Chondrocyte (in vitro differentiated cells): ENCODE data around the gene SPATS2. TPM values are rescaled to one million over a fixed set of nuclear protein-coding genes. Genes with fewer than 3 reads are reported as not detected.
A peak's percentile ranks its signal among the peaks of the same experiment; 100 is the strongest.

Experiments used
- DNase-seq: peaks from one replicate; pipeline ENCODE4 v3.0.0; 2021; ENCODE audit warnings: mixed read lengths, low spot score
- H3K27ac Mint-ChIP-seq: one replicate; pipeline ENCODE4 v1.8.0; 2021; ENCODE audit warnings: mild to moderate bottlenecking, moderate library complexity, mixed read lengths; ENCODE audit not compliant: unreplicated experiment
- H3K27me3 Mint-ChIP-seq: 2 replicates; pipeline ENCODE4 v1.8.0; 2021; ENCODE audit warnings: low read depth, mixed read lengths
- H3K36me3 Mint-ChIP-seq: 2 replicates; pipeline ENCODE4 v1.8.0; 2021; ENCODE audit warnings: low read depth, mixed read lengths
- H3K4me1 Mint-ChIP-seq: 2 replicates; pipeline ENCODE4 v1.8.0; 2021; ENCODE audit warnings: low read depth, mild to moderate bottlenecking, mixed read lengths
- H3K4me3 Mint-ChIP-seq: one replicate; pipeline ENCODE4 v1.8.0; 2021; ENCODE audit warnings: mild to moderate bottlenecking, moderate library complexity, mixed read lengths; ENCODE audit not compliant: unreplicated experiment
- H3K9me3 Mint-ChIP-seq: 2 replicates; pipeline ENCODE4 v1.8.0; 2021; ENCODE audit warnings: low read depth, mixed read lengths
- CTCF ChIP-seq: fragments of 200-600 bp; sonication (generic); IDR thresholded peaks from 2 replicates; pipeline ENCODE4 v1.5.0; 2021; ENCODE audit warnings: antibody characterized with exemption, mild to moderate bottlenecking, moderate library complexity
- total RNA-seq: library from RNA; stranded (reverse); gene quantifications from 3 replicates; pipeline ENCODE4 v1.2.1, GENCODE V29; 2021

Gene SPATS2
- total RNA-seq, 1 donor from 2014 or later = 24.2 TPM

- peaks cover 23% of the 10 kb centered on the region for H3K36me3 Mint-ChIP-seq
These were observed 196.9 kb downstream of the SPATS2 start for GRCh38 chr12:49563951-49564685.

GRCh38 chr12:49564686-49565405, 197.6 kb downstream of the SPATS2 start:
- peaks cover 20% of the 10 kb centered on the region for H3K36me3 Mint-ChIP-seq
- no peaks in the 10 kb centered on the region for H3K9me3 Mint-ChIP-seq

More at GRCh38 chr12:49563951-49564685, 196.9 kb downstream of the SPATS2 start:
- TF ChIP-seq CTCF = no peak
- no peak overlapping the region for H3K27ac Mint-ChIP-seq
- peaks cover 33% of the 10 kb centered on the region for H3K4me1 Mint-ChIP-seq
- no peak overlapping the region for H3K4me3 Mint-ChIP-seq
- no peaks in the 10 kb centered on the region for H3K9me3 Mint-ChIP-seq
- no peaks in the 10 kb centered on the region for H3K27me3 Mint-ChIP-seq
- peak; percentile 59 for DNase-seq

GRCh38 chr12:49565406-49566265, 198.4 kb downstream of the SPATS2 start:
- Mint-ChIP-seq H3K4me3 (no peak overlapping the region), H3K27me3 (no peaks in the 10 kb centered on the region), H3K9me3 (no peaks in the 10 kb centered on the region), H3K4me1 (peaks cover 37% of the 10 kb centered on the region), H3K36me3 (peaks cover 17% of the 10 kb centered on the region), H3K27ac (peak overlapping the region; percentile 63)
- no peak for TF ChIP-seq CTCF
- DNase-seq = no peak

More at GRCh38 chr12:49564686-49565405, 197.6 kb downstream of the SPATS2 start:
- peak overlapping the region; percentile 63 for H3K27ac Mint-ChIP-seq
- TF ChIP-seq CTCF = peak; percentile 11
- peak; percentile 40 for DNase-seq
- H3K4me3 Mint-ChIP-seq = no peak overlapping the region
- no peaks in the 10 kb centered on the region for H3K27me3 Mint-ChIP-seq
- H3K4me1 Mint-ChIP-seq = peaks cover 33% of the 10 kb centered on the region

- peaks cover 14% of the 10 kb centered on the region for H3K36me3 Mint-ChIP-seq
- H3K27me3 Mint-ChIP-seq = no peaks in the 10 kb centered on the region
- TF ChIP-seq CTCF = no peak
- no peak for DNase-seq
- H3K4me1 Mint-ChIP-seq = peaks cover 41% of the 10 kb centered on the region
- H3K27ac Mint-ChIP-seq = no peak overlapping the region
- H3K4me3 Mint-ChIP-seq = no peak overlapping the region
- no peaks in the 10 kb centered on the region for H3K9me3 Mint-ChIP-seq
These were observed 199.1 kb downstream of the SPATS2 start for GRCh38 chr12:49566361-49566760.

- no peak for DNase-seq
- H3K9me3 Mint-ChIP-seq = no peaks in the 10 kb centered on the region
- H3K36me3 Mint-ChIP-seq = peaks cover 10% of the 10 kb centered on the region
- peak overlapping the region; percentile 95 for H3K27ac Mint-ChIP-seq
- no peak for TF ChIP-seq CTCF
- H3K4me1 Mint-ChIP-seq = peaks cover 41% of the 10 kb centered on the region
- no peaks in the 10 kb centered on the region for H3K27me3 Mint-ChIP-seq
- peak overlapping the region; percentile 95 for H3K4me3 Mint-ChIP-seq
These were observed 200.0 kb downstream of the SPATS2 start for GRCh38 chr12:49567302-49567610.
